ENCODE data around the gene VPS8.
"Not testable (repeated sequence)": the region's sequence is repeated elsewhere in the genome, so short reads cannot be mapped to it uniquely, and the experiment has no call there.

Gene VPS8

GRCh38 chr3:184927796-184928315, 115.9 kb downstream of the VPS8 start:
- peak; percentile 51 for DNase-seq

GRCh38 chr3:184932777-184933176, 120.8 kb downstream of the VPS8 start:
- no peak for DNase-seq

DNA sequence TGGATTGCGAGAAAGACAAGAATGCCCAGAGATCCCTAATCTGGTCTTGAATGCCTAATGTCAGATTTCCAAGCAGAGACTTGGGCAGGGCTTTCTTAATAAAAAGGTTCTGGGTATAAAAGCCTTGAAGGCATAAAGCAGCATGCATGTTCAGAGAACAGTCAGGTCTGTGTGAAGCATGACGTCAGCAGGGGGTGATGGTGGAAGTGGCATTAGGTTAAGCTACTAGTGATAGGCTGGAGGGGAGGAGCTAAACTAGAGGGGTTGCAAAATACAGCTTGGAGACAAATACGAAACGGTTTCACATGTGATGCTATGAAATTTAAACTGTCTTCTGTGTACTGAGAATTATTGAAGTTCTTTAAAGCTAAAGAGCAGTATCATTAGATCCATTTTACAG, 125.6 kb downstream of the VPS8 start:
- DNase-seq: no peak

GRCh38 chr3:184941408-184941807, 129.4 kb downstream of the VPS8 start:
- no peak for DNase-seq

DNA sequence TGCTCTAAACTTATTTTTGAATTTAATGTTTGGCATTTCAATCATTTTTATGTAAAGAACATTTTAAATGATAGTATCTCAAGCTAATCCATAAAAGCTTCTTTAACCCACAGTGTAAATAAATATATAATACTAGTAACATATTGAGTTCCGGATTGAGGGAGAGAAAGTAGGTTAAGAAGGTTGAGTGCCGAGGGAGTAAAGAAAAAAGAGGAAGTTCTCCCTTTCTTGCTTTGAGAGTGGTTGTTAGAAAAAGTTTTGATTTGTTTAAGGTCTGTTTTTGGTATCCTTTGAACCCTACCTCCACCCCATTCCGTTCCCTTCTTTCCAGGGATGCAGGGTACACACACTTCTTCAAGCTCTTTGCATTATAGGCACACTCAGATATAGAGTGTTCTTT, 130.8 kb downstream of the VPS8 start:
- no peak for DNase-seq

- DNase-seq: no peak
Measured at GRCh38 chr3:184944241-184944640, 132.3 kb downstream of the VPS8 start.

GRCh38 chr3:184945886-184946625, 134.1 kb downstream of the VPS8 start:
- DNase-seq: no peak

GRCh38 chr3:184946917-184947316, 135.0 kb downstream of the VPS8 start:
- no peak for DNase-seq

DNA sequence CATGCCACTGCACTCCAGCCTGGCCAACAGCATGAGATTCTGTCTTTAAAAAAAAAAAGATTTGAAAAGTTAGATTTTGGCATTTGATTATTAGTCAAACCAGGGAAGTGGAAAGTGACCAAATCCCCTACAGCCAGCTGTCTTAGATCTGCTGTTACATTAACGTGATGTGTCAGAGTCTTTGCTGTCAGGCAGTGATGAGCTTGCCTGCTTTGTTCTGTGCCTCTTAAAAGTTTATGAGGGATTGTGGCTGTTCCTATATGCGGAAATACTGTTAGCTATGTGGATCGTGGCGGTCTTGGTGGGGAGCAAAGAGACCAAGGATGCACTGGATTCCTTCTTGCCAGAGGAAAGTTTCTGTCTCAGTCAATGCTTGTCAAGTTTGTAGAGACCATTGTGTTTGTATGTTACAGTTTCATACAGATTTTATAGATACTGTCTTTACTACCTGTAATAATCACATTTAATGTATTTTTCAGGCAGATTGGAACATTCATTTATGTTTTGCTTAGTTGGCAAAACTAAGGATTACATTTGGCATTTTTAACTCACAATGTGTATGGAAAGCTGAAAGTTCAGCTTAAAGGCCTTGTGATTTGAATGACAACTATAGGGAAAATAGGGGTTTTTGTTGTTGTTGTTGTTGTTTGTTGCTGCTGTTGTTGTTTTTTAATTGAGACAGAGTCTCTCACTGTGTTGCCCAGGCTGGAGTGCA, 137.4 kb downstream of the VPS8 start:
- no peak for DNase-seq

- DNase-seq: not testable (repeated sequence)
Measured at GRCh38 chr3:184950816-184951215, 138.8 kb downstream of the VPS8 start.

- no peak for DNase-seq
Measured at GRCh38 chr3:184952671-184953070, 140.7 kb downstream of the VPS8 start.

- no peak for DNase-seq
Measured at GRCh38 chr3:184953401-184953800, 141.4 kb downstream of the VPS8 start.

DNA sequence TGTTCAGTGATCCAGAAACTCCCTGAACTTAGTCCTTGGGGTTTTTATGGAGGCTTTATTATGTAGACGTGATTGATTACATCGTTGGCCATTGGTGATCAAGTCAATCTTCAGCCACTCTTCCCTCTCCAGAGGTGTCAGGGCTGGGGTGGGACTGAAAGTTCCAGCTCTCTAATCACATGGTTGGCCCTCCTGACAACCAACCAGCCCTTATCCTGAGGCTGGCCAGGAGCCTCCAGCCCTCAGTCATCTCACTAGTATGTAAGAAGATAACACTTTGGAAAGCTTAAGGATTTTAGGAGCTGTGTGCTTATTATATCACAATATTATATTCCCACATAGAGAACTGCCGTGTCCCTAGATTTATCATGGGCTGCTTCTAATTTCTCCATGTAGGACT, 142.3 kb downstream of the VPS8 start:
- DNase-seq: no peak

DNA sequence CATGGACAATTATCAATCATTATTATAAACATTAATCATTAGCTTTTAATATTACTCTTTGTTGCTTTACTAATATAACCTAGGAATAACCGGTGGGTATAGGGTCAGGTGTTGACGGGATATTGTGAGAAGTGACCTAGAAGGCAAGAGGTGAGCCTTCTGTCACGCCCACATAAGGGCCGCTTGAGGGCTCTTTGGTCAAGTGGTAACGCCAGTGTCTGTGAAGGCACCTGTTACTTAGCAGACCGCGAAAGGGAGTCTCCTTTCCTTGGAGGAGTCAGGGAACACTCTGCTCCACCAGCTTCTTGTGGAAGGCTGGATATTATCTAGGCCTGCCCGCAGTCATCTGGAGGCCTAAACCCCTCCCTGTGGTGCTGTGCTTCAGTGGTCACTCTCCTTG, 142.9 kb downstream of the VPS8 start:
- not testable (repeated sequence) for DNase-seq

- no peak for DNase-seq
Measured at GRCh38 chr3:184965639-184966430, 153.9 kb downstream of the VPS8 start.

DNA sequence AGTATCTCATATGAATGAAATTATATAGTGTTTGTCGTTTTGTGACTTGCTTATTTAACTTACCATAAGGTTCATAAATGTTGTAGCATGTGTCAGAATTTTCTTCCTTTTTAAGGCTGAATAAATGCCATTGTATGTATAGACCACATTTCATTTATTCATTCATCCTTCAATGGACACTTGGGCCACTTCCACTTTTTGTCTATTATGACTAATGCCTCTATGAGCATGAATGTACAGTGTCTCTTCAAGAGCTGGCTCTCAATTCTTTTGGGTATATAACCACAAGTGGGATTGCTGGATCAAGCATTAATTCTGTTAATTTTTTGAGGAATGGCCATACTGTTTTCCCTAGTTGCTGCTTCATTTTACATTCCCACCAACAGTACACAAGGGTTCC, 156.1 kb downstream of the VPS8 start:
- no peak for DNase-seq

DNA sequence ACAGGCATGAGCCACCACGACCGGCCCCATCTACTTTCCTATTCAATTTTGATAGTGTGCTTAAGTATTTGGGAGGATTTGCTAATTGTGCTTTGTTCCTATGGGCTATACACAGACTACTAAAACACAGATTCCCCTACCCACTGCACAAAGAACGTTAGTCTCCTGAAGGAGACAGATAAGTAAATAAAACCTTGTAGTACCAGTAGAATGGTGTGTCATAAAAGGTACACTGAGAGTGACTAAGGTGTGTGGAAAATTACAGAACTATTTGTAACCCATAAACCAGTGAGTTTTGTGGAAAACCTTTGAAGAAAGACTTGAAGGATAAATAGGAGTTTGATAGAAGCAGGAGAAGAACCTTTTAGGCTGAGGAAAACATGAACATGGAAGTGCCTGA, 158.2 kb downstream of the VPS8 start:
- no peak for DNase-seq

GRCh38 chr3:184977796-184978195, 165.8 kb downstream of the VPS8 start:
- DNase-seq: no peak

- DNase-seq: no peak
Measured at GRCh38 chr3:184981071-184981470, 169.1 kb downstream of the VPS8 start.

GRCh38 chr3:184982076-184982475, 170.1 kb downstream of the VPS8 start:
- DNase-seq: no peak

- DNase-seq: no peak
Measured at GRCh38 chr3:184985586-184985985, 173.6 kb downstream of the VPS8 start.

DNA sequence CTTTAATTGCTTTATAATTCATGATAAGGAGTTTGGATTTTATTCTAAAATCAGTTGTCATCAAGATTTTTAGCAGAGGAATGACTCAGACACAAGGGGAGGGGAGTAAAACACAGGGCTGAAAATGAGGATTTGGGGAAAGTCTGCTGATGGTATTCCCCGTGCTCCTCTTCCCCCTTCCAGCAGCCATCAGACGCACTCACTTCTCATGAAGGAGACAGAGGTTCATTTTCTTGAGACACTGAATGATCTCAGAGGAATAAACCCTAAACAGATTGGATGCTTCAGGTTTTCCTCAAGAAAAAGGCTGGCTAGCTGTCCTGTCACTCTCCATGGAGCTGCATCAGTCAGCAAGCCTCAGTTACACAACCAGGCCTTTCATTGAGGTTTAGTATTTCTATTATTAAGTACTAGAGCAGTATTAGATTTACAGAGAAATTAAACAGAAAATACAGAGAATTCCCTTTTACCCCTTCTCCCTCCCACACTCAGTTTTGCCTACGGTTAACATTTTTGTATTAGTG, 174.5 kb downstream of the VPS8 start:
- no peak for DNase-seq

DNA sequence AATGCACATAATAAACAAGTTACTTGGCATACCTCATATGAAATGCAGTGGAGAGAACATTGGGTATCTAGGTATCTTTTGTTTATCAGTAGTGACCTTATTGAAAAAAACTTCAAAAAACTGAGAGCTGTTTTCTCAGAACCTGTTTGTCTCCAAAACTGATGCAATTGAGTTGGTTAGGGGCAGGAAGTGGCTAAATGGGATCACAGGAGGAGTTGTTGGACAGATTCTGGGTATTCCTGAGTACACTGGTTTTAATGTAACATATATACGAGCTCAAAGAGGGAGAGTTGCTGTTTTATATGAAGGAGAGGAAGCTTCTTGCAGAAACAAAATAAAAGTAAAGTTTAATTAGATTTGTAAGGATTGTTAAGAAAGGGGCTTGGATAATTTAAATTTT, 181.4 kb downstream of the VPS8 start:
- DNase-seq: no peak

Data from NCI-H2029 (cell line).